Mucosa of descending colon (tissue), 3 donors: Measurements from ENCODE around the gene MATN1. TPM values are rescaled to one million over a fixed set of nuclear protein-coding genes. Genes with fewer than 3 reads are reported as not detected.
"Not testable (repeated sequence)": the region's sequence is repeated elsewhere in the genome, so short reads cannot be mapped to it uniquely, and the experiment has no call there.

Experiments used
- ATAC-seq: fragments of 200-7000 bp; cut with Tn5 transposase; one replicate; pipeline ENCODE4 v1.9.1; 2020; ENCODE audit warnings: mild to moderate bottlenecking, moderate library complexity
- DNase-seq, 3 donors: peaks; one replicate each; pipeline ENCODE4 v3.0.0-alpha.2; 2020
- H3K36me3 ChIP-seq: fragments of 200-600 bp; one replicate; pipeline ENCODE4 v1.8.0; 2021; ENCODE audit warnings: low read depth, mild to moderate bottlenecking
- H3K4me1 ChIP-seq: fragments of 200-600 bp; one replicate; pipeline ENCODE4 v1.8.0; 2021; ENCODE audit warnings: low read depth, mild to moderate bottlenecking
- H3K4me3 ChIP-seq: fragments of 200-600 bp; one replicate; pipeline ENCODE4 v1.8.0; 2021; ENCODE audit warnings: mild to moderate bottlenecking
- H3K9me3 ChIP-seq: fragments of 200-600 bp; one replicate; pipeline ENCODE4 v1.8.0; 2021; ENCODE audit warnings: mild to moderate bottlenecking
- intact Hi-C, 2 donors: fragments of 100-400 bp; cut with DNase I in 1 of 2; cut with micrococcal nuclease in 1 of 2; formaldehyde crosslinking; loops; one replicate each; pipeline versions ENCODE4 v1.11.0 to v1.11.1; 2022; cut with DNase I, micrococcal nuclease
- long read RNA-seq, 2 donors: library from polyadenylated mRNA; unstranded; transcript quantifications; one replicate each; pipeline ENCODE4 v2.0.0, GENCODE V29; 2019 to 2021
- total RNA-seq, 3 donors: library from RNA; stranded (reverse); fragmentation: NEBNext Ultra II Directional in 2 of 3; extraction: Animal tissue kit (Norgen Biotek cat#: 25700) in 2 of 3; gene quantifications; one replicate each; pipeline versions ENCODE4 v1.2.1 to v1.2.4, GENCODE V29; 2021 to 2023
- TF ChIP-seq, protein P1 (sequence below): fragments of 200-600 bp; IDR thresholded peaks from one replicate; pipeline ENCODE4 v1.8.0; 2022; ENCODE audit warnings: antibody characterized with exemption, mild to moderate bottlenecking
- donor health status: DM: no; HTN: no; CAD: no; lungs with moderate emphysema.
- donor health status: DM: no; HTN: no; CAD: no.
- donor health status: DM: no; HTN: yes; CAD: no.

MATN1 gene, protein sequence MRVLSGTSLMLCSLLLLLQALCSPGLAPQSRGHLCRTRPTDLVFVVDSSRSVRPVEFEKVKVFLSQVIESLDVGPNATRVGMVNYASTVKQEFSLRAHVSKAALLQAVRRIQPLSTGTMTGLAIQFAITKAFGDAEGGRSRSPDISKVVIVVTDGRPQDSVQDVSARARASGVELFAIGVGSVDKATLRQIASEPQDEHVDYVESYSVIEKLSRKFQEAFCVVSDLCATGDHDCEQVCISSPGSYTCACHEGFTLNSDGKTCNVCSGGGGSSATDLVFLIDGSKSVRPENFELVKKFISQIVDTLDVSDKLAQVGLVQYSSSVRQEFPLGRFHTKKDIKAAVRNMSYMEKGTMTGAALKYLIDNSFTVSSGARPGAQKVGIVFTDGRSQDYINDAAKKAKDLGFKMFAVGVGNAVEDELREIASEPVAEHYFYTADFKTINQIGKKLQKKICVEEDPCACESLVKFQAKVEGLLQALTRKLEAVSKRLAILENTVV
- under 1 TPM in 1 of 3 donors, not detected in 2; 0.22 TPM for total RNA-seq
- long read RNA-seq, donor 1, partial matches to known transcripts, result 0 of 1 reads
- long read RNA-seq, donor 1, other reads (novel, unspliced or antisense), result 1 of 1 reads
- long read RNA-seq, donor 2, result 0 reads

DNA sequence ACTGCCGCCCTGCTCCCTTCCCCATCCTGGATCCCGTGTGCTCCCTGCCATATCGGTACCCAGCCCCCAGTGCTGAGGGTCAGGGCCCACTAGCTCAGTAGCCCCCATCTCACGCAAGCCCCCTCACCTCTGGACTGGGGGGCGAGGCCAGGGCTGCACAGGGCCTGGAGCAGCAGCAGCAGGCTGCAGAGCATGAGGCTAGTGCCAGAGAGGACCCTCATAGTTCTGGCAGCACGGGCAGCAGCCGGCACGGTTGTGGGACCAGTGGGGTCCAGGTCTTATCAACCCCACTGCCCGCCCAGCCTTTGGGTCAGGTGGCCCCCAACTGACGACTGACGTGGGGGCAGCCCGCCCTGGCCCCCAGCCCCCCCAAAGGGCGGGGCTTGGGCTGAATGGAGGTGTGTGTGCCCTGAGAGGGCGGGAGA lies at the start of gene MATN1:
Gene MATN1, minus strand, starts transcription at position 255 of the 425 bp plus-strand sequence. Its CDS starts 34 bp downstream, at position 221.
- Histone ChIP-seq H3K4me1 (peaks cover 13% of the 10 kb centered on the region), H3K9me3 (no peaks in the 10 kb centered on the region), H3K36me3 (no peaks in the 10 kb centered on the region), H3K4me3 (no peak within 1 kb of the TSS)
- DNase-seq (no peak), ATAC-seq (no peak)
- TF ChIP-seq, protein P1, sequence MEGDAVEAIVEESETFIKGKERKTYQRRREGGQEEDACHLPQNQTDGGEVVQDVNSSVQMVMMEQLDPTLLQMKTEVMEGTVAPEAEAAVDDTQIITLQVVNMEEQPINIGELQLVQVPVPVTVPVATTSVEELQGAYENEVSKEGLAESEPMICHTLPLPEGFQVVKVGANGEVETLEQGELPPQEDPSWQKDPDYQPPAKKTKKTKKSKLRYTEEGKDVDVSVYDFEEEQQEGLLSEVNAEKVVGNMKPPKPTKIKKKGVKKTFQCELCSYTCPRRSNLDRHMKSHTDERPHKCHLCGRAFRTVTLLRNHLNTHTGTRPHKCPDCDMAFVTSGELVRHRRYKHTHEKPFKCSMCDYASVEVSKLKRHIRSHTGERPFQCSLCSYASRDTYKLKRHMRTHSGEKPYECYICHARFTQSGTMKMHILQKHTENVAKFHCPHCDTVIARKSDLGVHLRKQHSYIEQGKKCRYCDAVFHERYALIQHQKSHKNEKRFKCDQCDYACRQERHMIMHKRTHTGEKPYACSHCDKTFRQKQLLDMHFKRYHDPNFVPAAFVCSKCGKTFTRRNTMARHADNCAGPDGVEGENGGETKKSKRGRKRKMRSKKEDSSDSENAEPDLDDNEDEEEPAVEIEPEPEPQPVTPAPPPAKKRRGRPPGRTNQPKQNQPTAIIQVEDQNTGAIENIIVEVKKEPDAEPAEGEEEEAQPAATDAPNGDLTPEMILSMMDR, result no peak
- intact Hi-C loops, result loop anchor here in 1 of 2 donors (5.0 kb wide), 1 partner anchor 54 kb away; no protein-coding TSS in a partner anchor

DNA sequence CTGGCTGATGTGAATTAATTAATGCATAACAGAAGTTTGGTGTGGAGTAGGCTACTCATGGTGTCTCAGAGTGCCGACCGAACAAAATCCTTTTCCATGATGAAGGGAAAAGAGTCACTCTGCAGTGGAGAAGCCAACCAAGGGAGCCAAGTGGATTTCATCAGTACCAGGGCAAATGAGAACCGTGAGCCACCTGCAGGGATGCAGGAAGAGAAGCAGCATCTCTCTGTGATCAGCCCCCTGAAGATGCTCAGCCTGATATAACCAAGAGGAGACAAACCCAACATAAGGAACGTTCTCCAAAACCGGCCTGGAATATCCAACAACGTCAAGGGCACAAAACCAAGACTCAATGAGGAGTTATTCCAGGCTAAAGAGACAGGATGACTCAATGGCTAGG lies 47.6 kb upstream of the MATN1 start:
- DNase-seq (no peak), ATAC-seq (no peak)
- Histone ChIP-seq H3K4me3 (no peak overlapping the region), H3K9me3 (no peaks in the 10 kb centered on the region), H3K4me1 (no peaks in the 10 kb centered on the region), H3K36me3 (no peaks in the 10 kb centered on the region)
- intact Hi-C loops, result no loop called here
- TF ChIP-seq, protein P1, result no peak

DNA sequence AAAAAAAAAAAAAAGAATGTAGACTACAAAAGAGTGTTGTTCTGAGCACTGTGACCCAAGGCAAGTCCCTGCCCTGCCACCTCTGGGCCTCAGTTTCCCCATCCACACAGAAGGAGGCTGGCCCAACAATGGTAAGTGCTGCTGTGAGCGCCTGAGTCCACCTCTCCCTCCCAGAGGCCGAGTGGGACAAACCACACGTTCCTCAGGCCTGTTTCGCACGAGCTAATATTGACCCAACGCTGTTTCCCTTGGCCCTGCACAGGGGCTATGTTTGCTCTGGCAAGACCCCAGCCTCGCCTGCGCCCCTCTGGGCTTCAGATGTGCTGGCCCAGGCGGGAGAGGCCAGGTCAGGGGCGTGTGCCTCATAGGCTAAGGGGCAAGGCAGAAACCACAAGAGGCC lies 46.8 kb upstream of the MATN1 start:
- Histone ChIP-seq H3K4me3 (no peak overlapping the region), H3K36me3 (no peaks in the 10 kb centered on the region), H3K9me3 (no peaks in the 10 kb centered on the region), H3K4me1 (no peaks in the 10 kb centered on the region)
- no peak for DNase-seq
- TF ChIP-seq, protein P1, result no peak
- no peak for ATAC-seq
- intact Hi-C loops, result no loop called here

DNA sequence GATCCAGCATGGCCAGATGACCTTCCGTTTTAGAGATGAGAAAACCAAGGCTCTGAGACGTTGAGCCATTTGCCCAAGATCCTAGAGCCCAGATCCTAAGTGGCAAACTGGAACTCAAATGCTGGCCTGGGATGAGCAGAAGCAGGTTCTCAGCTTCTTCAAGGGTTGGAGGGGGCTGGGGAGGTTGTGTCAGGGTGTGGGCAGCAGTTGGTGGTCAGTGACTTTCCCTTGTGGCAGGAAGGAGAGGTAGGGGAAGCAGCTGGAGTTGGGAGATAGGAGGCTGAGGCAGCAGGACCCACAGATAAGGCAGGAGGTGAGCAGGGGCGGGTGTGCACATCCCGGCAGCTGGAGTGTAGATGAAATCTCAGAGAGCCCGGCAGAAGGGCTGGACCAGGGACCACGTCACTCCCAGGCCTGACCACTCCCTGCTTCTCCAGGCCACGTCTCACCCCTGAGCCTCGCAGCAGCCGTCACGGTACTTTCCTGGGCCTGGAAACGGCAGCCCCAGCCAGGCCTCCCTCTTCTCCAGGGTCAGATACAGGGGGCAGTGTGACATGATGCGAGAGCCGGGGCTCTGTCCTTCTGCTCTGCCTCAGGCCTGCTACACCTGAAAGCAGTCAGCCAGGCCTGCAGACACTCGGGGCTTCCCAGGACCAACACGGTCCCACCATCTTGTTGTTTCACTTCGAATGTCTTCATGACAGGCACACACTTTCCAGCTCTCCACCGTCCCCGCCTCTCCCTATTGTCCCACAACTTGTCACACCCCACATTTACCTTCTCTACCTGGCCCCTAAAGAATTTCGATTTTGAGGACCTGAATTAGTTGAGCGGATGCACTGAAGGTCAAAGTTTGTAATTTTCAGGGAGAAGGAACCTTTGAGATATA lies 45.7 kb upstream of the MATN1 start:
- intact Hi-C loops, result no loop called here
- H3K9me3 ChIP-seq, result no peaks in the 10 kb centered on the region
- TF ChIP-seq, protein P1, result no peak
- no peaks in the 10 kb centered on the region for H3K4me1 ChIP-seq
- H3K36me3 ChIP-seq, result no peaks in the 10 kb centered on the region
- H3K4me3 ChIP-seq, result no peak overlapping the region
- DNase-seq (peak in 1 of 3 donors; percentile 49), ATAC-seq (peak; percentile 13)

DNA sequence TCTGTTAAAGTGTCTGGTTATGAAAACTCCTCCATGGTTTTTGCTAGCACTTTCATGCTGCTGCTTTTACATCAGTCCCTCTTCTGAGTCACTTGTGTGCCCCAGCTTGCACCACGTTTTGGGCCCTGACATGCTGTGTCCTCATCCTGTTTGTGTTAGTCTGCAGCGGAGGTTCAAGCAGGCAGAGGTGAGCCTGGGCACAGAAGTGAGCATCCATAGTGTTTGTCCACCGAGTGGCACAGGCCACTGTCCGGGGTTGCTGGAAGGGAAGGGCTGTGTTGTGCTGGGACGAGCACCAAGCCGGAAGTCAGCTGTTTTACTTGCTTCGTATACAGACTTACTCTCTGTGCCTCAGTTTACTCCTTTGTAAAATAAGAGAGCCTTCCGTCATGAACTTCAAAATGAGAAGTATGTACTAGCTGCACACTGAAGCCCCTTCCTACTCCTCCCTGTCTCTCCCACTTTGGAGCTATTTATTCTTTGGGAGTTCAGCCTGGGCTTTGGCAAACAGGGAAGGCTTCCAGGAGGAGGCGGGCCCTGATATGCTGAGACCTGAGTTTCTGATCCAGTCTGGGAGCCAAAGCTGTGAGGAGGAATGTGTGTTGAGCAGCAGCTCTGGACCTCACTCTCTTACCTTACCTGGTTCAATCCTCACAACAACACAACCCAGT lies 44.9 kb upstream of the MATN1 start:
- no peak overlapping the region for H3K4me3 ChIP-seq
- intact Hi-C loops, result no loop called here
- TF ChIP-seq, protein P1, result no peak
- no peaks in the 10 kb centered on the region for H3K4me1 ChIP-seq
- DNase-seq (peak in 1 of 3 donors; percentile 45), ATAC-seq (no peak)
- no peaks in the 10 kb centered on the region for H3K36me3 ChIP-seq
- H3K9me3 ChIP-seq, result no peaks in the 10 kb centered on the region

DNA sequence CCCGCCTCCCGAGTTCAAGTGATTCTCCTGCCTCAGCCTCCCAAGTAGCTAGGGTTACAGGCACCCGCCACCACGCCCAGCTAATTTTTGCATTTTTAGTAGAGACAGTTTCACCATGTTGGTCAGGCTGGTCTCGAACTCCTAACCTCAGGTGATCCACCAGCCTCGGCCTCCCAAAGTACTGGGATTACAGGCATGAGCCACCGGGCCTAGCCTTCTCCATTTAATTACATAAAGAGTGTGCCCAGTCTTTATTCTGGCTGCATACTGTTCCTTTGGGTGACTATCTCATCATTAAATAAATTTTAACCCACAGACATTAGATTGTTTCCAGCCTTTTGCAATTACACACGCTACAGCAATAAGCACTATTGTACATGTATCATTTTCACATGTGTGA lies 43.6 kb upstream of the MATN1 start:
- intact Hi-C loops, H3K36me3 ChIP-seq, H3K4me1 ChIP-seq, H3K9me3 ChIP-seq, ATAC-seq, DNase-seq, H3K4me3 ChIP-seq: not testable (repeated sequence)
